CD4-positive, alpha-beta T cell treated with Interleukin-15 for 1 hour (primary cell): ENCODE results near the gene GPC1.
"Not testable (repeated sequence)": the region's sequence is repeated elsewhere in the genome, so short reads cannot be mapped to it uniquely, and the experiment has no call there.

Source experiments
- DNase-seq: peaks from one replicate; pipeline ENCODE4 v3.0.0-alpha.2; 2020

GPC1 gene

GRCh38 chr2:240469239-240469636, 33.8 kb downstream of the GPC1 start:
- no peak for DNase-seq

- DNase-seq, result no peak
Observed at GRCh38 chr2:240469740-240470139, 34.3 kb downstream of the GPC1 start.

- peak; percentile 14 for DNase-seq
Observed at GRCh38 chr2:240472078-240472790, 36.8 kb downstream of the GPC1 start.

- DNase-seq, result no peak
Observed at GRCh38 chr2:240473211-240473610, 37.7 kb downstream of the GPC1 start.

GRCh38 chr2:240477916-240478315, 42.5 kb downstream of the GPC1 start:
- DNase-seq, result no peak

GRCh38 chr2:240478346-240479110, 43.1 kb downstream of the GPC1 start:
- peak; percentile 14 for DNase-seq

- DNase-seq, result no peak
Observed at GRCh38 chr2:240479111-240479501, 43.6 kb downstream of the GPC1 start.

- DNase-seq, result no peak
Observed at GRCh38 chr2:240480834-240481623, 45.6 kb downstream of the GPC1 start.

GRCh38 chr2:240481720-240482119, 46.3 kb downstream of the GPC1 start:
- DNase-seq, result no peak

GRCh38 chr2:240482141-240482540, 46.7 kb downstream of the GPC1 start:
- DNase-seq, result no peak

- no peak for DNase-seq
Observed at GRCh38 chr2:240491483-240491882, 56.0 kb downstream of the GPC1 start.

- no peak for DNase-seq
Observed at GRCh38 chr2:240494194-240494793, 58.8 kb downstream of the GPC1 start.

- not testable (repeated sequence) for DNase-seq
Observed at GRCh38 chr2:240494942-240495341, 59.5 kb downstream of the GPC1 start.

GRCh38 chr2:240497082-240497481, 61.6 kb downstream of the GPC1 start:
- not testable (repeated sequence) for DNase-seq

GRCh38 chr2:240498171-240498957, 62.9 kb downstream of the GPC1 start:
- DNase-seq, result no peak

- DNase-seq, result no peak
Observed at GRCh38 chr2:240498958-240499260, 63.4 kb downstream of the GPC1 start.

GRCh38 chr2:240499309-240500301, 64.1 kb downstream of the GPC1 start:
- no peak for DNase-seq

- no peak for DNase-seq
Observed at GRCh38 chr2:240500561-240501423, 65.3 kb downstream of the GPC1 start.

GRCh38 chr2:240501531-240501991, 66.1 kb downstream of the GPC1 start:
- DNase-seq, result no peak

- no peak for DNase-seq
Observed at GRCh38 chr2:240502059-240502429, 66.6 kb downstream of the GPC1 start.
